ENCODE results near the gene AHI1.

Gene AHI1

DNA sequence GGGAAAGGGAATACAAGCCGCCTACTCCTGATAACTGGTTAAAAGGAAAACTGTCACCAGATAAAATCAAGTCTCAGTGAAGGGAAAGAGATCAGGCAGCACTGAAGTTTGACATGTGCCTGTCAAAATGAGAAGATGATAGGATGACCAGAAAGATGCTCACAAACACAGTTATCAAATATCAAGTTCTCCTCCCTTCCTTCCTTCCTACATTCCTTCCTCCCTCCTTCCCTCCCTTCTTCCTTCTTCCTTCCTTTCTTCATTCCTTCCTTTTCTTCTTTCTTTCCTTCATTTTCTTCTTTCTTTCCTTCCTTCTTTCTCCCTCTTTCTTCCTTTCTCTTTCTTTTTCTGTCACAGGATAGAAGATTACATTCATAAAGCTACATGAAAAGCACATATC is 261.2 kb downstream of the AHI1 start:
- no peak for DNase-seq (ENCODE audit: low read depth in 4 of 4, low spot score in 1 of 4)

GRCh38 chr6:135235716-135236115 is 261.8 kb downstream of the AHI1 start:
- DNase-seq (ENCODE audit: low read depth in 4 of 4, low spot score in 1 of 4) = no peak

- no peak for DNase-seq (ENCODE audit: low read depth in 4 of 4, low spot score in 1 of 4)
These were observed 263.1 kb downstream of the AHI1 start for GRCh38 chr6:135234492-135234780.

GRCh38 chr6:135233686-135234491 is 263.7 kb downstream of the AHI1 start:
- no peak for DNase-seq (ENCODE audit: low read depth in 4 of 4, low spot score in 1 of 4)

Measured in stimulated activated CD4-positive, alpha-beta T cell treated with anti-CD3 and anti-CD28 coated beads, Interleukin-1b, Interleukin-23, amount 100 ng/mL, for 24 hours (primary cell).